D721Med (cell line): ENCODE measurements around the gene HTR5A.

Experiments used
- DNase-seq: peaks from one replicate; pipeline ENCODE4 v3.0.0; 2011; ENCODE audit warnings: low spot score; ENCODE audit not compliant: insufficient read length
- FAIRE-seq: peaks from 2 replicates; lab custom pipeline; 2011; peaks lifted over from hg19 to GRCh38; lab: Jason Lieb, UNC
- CTCF ChIP-seq: IDR thresholded peaks from 2 replicates; pipeline ENCODE4 v1.5.1; 2012; ENCODE audit warnings: mild to moderate bottlenecking, control low read depth; ENCODE audit not compliant: insufficient read depth; ENCODE audit errors: missing control alignments

The HTR5A gene

GRCh38 chr7:155131090-155131489 is 61.0 kb downstream of the HTR5A start:
- no peak for FAIRE-seq
- no peak for DNase-seq
- no peak for TF ChIP-seq CTCF

- DNase-seq (no peak), FAIRE-seq (no peak)
- TF ChIP-seq CTCF: no peak
These were observed 62.3 kb downstream of the HTR5A start for GRCh38 chr7:155132431-155132830.

- FAIRE-seq: no peak
- TF ChIP-seq CTCF: no peak
- DNase-seq: no peak
These were observed 66.6 kb downstream of the HTR5A start for GRCh38 chr7:155136619-155137243.
